Measurements from ENCODE around the gene FILIP1.

Gene FILIP1

DNA sequence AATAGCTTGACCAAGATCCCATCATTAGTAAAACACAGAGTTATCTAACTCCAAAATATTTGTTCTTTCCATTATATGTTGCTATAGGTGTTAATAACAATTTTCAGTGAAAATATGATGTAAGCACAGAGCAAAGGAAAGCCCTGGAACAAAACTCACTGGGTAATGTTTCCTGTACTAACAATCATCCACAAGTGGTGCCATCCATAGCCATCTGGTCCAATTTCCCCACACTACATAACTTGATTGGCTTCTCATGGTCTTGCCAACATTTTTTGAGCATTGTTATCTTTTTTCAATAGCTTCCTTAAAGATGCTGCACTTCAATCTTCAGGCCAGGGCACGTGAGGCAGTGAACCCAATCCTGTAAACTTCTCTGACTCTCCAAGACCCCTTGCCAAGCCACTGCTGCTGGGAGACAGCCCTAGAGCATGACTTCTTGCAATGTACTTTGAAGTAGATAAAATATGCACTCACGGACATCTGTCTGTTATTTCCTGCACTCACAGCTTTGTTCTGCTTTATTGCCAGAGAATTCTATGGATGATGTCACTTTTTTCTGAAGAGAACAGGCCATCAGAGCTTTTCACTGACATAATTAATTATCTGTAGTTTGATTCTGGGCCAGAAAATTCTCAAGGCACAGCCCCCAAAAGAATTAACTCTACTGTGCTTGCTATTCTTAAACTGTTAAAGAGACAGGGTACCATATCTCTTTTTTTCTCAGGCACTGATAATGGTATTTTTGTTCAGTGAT lies 111.5 kb downstream of the FILIP1 start:
- no peak for DNase-seq (ENCODE audit: low spot score)

- DNase-seq (ENCODE audit: low spot score) = no peak
Observed at GRCh38 chr6:75379536-75379935, 114.1 kb downstream of the FILIP1 start.

DNA sequence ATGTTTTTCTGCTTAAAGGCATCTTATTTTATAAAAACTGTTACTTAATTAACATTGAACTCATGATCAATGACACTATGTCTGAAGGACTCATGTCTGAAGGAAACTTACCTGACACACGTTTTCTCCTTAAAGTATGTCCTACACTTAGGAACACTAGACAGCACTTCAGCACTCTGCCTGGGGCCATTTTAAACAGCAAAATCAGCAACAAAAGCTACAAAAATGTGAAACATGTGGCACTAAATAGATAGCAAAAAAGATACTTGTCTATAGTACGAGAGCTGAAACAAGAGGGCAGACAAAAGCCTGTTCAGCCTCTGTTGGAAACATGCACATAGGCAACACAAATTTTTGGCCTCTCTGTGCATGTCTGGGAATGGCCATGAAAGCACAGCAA lies 115.5 kb downstream of the FILIP1 start:
- no peak for DNase-seq (ENCODE audit: low spot score)

DNA sequence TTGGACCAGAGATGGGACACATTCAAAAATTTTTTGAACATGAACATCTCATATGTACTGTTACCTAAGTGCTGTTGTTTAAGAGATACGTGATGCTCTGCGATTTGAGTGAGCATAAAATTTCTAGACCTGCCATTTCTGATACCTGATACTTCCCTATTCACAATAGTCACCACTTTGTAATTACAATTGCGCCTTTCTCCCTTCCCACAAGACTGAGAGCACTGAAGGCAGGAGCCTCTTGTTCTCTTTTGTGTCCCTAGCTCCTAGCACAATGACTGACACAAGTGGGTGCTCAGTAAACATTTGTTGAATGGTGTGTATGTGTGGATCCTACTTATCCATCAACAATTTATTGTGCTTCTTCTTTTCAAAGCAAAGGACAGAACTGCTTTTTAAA lies 116.2 kb downstream of the FILIP1 start:
- no peak for DNase-seq (ENCODE audit: low spot score)

DNA sequence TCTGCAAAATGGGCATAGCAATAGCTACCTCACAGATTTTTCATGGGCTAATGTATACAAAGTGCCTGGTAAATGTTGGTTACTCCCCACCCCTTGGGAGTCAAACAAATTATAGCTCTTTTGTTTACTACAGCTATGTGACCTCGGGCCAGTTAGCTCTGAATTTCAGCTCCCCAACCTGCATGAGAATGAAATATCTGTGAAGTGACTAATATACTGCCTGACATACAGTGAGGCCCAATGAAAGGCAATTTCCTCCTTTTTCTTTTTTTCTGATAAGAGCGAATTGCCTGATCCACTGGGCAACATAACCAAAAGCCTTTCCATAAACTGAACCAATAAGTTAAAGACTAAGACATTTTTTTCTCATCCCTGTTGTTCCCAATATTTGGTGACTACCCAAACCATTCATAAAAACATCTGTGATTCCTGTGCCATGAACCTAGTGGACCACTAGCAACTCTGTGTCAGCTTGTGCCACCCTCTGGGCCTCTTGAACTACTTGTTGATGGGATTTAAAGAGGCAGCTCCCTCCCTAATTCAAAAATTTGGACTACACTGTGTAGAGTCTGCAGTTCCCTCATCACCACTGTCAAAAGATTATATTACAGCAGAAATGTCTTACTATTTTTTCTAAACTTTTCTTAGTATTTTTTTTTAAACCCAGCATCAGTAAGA lies 117.1 kb downstream of the FILIP1 start:
- no peak for DNase-seq (ENCODE audit: low spot score)

DNA sequence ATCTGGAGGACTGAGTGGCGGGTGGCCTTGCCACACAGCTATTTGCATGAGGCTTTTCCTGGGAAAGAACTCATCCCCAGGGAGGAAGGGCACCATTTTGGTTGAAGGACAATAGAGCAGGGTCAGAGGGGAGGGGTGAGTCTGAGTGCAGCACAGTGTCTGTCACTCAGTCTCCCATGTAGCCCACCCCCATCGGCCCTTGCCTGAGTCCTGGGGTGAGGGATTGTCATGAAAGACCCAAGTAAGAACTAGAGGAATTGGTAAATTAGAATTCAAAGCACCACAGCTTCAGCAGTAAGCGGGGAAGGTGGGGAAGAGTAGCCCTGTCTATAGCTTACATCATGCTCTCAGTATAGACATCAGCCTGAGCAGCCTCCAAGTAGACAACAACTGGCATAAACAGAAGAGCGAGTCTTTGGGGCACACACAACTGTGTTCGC lies 118.6 kb downstream of the FILIP1 start:
- no peak for DNase-seq (ENCODE audit: low spot score)

DNA sequence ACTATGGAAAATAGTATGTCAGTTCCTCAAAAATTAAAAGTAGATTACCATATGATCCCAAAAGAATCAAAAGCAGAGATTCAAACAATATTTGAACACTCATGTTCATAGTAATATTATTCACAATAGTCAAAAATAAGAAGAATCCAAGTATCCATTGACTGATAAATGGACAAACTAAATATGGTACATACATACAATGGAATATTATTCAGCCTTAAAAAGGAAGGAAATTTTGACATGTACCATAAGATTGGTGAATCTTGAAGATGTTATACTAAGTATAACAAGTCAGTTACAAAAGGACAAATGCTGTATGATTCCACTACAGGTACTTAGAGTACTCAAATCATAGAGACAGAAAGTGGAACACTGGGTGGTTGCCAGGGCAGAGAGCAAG lies 120.7 kb downstream of the FILIP1 start:
- DNase-seq (ENCODE audit: low spot score) = no peak

DNA sequence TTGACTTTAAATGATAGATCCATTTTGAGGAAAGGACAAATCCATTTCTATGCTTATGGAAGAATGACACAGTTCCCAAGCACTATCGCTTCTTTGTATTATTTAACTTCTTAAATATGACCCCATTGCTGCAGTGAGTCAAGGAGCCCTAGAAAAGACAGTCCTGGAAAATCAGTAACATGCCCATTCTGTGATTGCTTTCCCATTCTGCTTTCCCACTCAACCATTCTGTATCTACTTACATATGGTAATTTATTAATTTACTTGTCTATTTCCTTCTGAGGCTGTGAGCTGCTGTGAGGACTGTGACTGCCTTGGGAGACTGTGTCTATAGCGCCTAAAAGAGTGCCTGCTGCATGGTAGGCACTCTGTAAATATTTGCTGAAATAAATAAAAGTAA lies 123.6 kb downstream of the FILIP1 start:
- no peak for DNase-seq (ENCODE audit: low spot score)

- DNase-seq (ENCODE audit: low spot score) = no peak
Observed at GRCh38 chr6:75368864-75369402, 124.7 kb downstream of the FILIP1 start.

DNA sequence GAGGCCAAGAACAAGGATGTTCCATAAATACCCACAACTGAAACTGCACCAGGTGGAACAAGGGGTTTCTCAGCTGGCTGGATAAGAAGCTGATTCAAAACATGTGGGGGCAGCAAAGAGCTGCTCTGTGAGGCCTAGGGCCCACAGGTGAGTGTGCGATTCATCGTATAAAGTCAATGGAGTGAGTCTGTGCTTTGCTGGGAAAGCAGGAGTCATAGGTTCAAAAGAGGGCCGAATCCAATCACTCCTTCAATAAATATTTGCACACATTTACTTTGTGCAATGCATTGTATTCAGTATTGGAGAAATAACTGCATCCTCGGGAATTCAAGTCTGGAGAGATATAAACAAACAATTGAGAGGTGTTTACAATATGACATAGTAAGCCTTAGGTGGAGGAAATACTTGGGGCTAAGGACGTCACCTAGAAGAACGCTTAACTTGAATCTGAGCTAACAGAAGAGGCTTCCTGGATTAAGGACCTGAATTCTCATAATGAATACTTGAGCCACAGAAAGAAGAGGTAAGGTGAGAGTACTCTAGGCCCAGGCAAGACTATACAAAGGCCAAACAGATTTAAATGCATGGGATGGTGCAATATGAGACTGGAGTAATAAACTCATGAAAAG lies 125.3 kb downstream of the FILIP1 start:
- DNase-seq (ENCODE audit: low spot score) = no peak

DNA sequence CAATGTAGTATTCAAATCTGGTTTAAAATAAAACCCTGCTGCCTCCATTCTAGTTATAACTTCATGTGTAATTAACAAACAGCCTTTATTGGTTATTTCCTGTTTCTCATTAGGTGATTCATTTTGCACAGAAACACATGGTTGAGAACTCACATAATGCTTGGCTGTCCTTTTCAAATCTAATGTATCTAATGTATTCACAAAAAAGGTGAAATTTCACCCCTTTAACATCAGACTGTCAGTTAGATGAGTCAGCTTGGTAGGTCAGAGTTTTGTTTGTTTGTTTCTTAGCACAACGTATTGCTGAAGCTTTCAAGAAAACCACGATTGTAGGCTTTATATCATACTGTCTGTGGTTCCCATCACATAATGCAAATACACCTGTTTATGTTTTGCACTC lies 130.3 kb downstream of the FILIP1 start:
- no peak for DNase-seq (ENCODE audit: low spot score)

DNA sequence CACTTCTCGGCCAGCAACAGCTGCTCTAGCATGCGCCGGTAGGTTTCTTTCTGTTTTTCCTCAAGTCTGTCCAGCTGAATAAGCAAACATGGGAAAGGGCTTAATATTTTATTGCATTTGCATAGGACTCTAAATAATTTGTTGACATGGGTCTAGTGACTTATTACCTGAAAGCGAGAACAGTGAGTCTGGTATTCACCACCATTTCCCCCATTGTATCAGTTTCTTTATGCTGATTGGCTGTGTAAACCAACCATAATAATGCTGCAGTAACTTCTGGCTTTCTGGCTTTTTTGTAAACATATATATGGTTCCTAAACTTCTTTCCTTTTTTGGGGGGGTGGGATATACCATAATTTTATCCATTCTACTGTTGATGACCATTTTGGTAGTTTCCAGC lies 140.0 kb downstream of the FILIP1 start:
- DNase-seq (ENCODE audit: low spot score) = no peak

DNA sequence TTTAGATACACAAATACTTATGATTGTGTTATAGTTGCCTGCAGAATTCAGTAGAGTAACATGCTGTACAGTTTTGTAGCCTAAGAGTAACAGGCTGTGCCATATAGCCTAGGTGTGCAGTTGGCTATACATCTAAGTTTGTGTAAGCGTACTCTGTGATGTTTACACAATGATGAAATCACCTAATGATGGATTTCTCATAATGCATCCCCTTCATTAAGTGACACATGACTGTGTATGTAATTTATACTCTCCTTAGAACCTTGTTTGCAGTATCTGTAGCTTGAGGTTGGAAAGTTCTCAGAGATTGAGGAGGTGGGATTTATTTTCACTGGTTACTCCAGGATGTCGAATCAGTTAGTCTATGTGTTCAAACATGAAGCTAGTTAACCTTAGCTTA lies 142.0 kb downstream of the FILIP1 start:
- DNase-seq (ENCODE audit: low spot score) = no peak

- DNase-seq (ENCODE audit: low spot score) = no peak
Observed at GRCh38 chr6:75350808-75351207, 142.8 kb downstream of the FILIP1 start.

DNA sequence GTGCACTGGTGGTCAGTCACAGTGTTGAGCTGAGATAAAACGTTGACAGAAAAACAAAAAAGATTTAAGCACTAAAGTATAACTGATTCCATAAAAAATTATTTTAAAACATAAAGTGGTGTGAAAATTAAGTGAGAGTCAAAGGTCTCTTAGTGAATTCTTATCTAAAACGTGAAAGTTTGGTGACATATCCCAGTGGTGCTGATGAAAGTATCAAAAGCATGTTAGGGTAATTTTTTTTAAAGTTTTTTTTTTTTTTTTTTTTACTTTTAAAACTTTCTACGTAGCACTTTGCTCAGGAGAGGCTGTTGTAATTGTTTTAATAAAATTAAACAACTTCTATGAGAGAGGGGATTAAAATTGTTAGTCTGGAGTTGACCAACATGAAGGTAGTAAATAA lies 143.4 kb downstream of the FILIP1 start:
- DNase-seq (ENCODE audit: low spot score) = no peak

DNA sequence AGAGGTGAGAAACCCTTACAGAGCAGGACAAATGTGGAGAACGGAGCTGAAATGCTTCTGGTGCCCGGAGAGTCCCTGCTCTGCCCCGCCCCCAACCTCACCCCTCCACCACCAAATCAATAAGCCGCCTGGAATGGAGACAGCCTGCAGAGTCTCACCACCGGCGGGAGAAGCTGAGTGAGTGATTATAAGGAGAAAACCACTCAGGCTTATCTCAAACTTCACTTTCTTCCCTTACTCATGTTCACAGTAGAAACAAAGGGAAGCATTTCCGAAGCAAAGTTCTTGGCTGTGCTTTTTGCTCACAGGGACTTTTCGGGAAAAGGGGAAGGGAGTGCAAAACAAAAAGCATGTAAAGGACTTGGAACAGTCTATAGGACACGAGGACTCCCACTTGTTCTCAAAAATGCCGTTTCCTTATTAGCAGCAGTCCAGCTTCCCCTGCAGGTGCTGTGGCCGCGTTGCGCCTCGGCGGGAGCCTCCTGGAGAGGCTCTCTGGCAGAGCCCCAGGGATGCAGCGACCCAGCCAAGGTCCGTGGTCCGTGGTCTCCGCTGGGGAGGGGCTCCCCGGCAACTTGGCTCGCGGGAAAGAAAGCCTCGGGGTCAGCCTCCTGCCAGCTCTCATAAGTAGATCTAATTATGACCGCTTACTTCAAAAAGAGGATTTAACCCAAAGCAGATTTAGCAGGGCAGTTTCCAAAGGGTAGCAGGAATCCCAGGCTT lies 144.2 kb downstream of the FILIP1 start:
- DNase-seq (ENCODE audit: low spot score) = peak; percentile 77

GRCh38 chr6:75348882-75349261 lies 144.7 kb downstream of the FILIP1 start:
- no peak for DNase-seq (ENCODE audit: low spot score)

DNA sequence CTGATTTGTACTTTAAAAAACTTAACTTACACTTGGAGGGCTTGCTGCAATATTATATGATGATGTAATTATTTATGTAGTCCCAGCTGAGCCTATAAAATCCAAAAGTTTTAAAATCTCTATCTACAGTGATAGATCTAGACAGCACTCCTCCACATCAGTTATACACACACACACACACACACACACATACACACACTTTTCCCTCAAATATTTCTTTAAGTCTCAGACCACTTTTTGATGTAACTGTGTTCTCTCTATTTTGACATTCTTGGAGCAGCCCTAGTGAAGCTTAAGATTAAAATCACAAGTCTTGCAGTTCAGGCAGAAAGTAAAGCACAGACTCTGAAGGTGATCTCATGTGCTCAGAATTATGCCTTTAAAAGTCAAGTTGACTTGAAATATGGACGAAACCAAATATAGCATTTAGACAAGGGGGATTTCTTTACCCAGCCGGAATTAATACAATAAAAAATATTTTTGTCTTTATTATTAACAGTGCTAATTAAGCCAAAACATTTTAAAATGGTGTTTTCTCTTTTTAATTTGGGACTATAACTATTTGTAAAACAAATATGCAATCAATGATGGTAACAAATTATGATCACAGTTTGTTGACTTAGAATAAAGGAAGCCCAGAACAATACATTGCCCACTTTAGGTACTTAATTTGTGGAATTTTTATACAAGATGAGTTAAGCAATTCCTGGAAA lies 145.5 kb downstream of the FILIP1 start:
- no peak for DNase-seq (ENCODE audit: low spot score)

DNA sequence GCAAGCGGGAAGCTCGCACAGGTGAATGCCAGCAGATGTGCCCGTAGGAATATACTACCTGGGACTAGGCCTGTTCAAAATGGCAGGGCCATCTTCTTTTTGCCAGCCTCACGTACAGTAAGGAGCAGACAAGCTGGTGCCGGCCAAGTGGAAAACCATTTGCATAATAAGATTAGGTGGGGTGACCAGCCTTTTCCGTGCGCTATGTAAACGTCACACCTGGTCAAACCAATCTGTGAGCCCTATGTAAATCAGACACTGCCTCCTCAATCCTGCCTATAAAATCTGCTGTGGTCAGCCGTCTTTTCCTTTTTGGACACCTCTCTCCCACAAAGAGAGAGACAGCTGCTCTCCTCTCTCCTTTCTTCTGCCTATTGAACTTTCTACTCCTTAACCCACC lies 148.2 kb downstream of the FILIP1 start:
- DNase-seq (ENCODE audit: low spot score) = no peak

DNA sequence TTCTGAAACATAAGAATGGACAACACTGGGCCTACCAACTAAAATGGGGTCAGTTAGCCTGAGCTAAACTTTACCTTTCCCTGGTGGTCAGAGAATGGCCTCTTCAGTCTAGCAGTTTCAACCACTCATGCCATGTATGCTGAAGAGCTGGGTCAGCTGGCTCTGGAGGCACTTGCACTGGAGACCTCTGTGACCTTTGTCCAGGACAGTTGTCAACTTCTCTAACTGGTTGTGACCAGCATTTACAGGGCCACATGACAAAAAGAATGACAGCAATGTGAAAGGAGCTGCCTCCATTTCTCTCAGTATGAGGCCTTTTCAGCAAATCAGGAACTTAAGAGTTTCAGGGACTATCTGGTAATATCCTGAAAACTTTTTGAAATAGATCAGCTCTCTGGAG lies 149.1 kb downstream of the FILIP1 start:
- no peak for DNase-seq (ENCODE audit: low spot score)

DNA sequence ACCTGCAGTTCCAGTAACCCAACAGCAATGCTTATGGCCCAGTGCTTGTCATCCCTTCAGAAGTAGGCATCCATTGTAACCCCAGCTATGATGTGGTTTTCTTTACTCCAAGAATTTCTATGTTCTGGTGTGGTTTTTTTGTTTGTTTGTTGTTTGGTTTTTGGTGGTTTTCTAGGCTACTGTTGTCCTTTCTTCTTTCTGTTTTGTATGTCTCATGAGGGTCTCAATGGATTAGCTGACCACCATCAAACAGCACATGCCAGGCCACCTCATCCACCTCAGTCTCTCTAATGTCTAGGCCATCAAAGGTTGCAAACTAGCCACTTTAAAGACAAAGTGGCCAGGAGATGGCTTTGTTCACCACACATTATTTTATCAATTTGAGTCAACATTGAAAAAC lies 149.6 kb downstream of the FILIP1 start:
- DNase-seq (ENCODE audit: low spot score) = no peak
